Measurements from ENCODE around the gene CYB5R3. TPM values are rescaled to one million over a fixed set of nuclear protein-coding genes. Genes with fewer than 3 reads are reported as not detected.
"Not testable (repeated sequence)": the region's sequence is repeated elsewhere in the genome, so short reads cannot be mapped to it uniquely, and the experiment has no call there.

The CYB5R3 gene
- total RNA-seq, 1 donor from 2014 or later, result 87.3 TPM

DNA sequence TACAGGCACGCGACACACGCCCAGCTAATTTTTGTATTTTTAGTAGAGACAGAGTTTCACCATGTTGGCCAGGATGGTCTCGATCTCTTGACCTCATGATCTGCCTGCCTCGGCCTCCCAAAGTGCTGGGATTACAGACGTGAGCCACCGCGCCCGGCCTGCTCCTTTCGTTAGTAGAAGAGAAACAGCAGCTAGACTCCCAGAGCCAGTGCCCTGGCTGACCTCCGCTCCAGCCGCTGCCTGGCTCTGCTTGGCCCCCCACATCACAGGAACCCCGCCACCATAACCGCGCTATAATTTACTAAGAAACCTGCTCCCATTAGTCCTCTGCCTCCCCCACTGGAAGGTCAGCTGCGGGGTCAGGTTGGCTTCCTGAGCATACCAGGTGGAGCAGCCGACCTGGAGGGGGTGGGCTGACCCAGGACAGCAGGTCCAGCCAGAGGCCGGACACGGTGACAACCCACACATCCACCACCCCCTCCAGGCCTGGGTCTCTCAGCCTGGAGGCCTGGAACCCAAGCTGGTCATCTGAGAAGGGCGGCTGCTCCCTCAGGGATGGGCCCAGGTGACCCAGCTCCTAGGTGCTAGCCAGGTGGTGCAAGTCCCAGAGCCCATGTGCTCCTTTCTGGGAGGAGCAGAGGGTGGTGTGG lies 27.0 kb downstream of the CYB5R3 start:
- H3K9me3 Mint-ChIP-seq, result no peaks in the 10 kb centered on the region
- no peaks in the 10 kb centered on the region for H3K27me3 Mint-ChIP-seq (ENCODE audit: low read depth)
- DNase-seq (ENCODE audit: low spot score), result no peak
- intact Hi-C loops (cut with micrococcal nuclease), result no loop called here
- H3K4me1 Mint-ChIP-seq (ENCODE audit: low read depth), result no peaks in the 10 kb centered on the region
- H3K36me3 Mint-ChIP-seq (ENCODE audit: low read depth), result peaks cover 21% of the 10 kb centered on the region
- H3K4me3 Mint-ChIP-seq (ENCODE audit: low read depth), result no peak overlapping the region
- H3K27ac Mint-ChIP-seq, result no peak overlapping the region

- Mint-ChIP-seq H3K4me3 (ENCODE audit: low read depth) (no peak overlapping the region), H3K4me1 (ENCODE audit: low read depth) (no peaks in the 10 kb centered on the region), H3K36me3 (ENCODE audit: low read depth) (peaks cover 19% of the 10 kb centered on the region), H3K27me3 (ENCODE audit: low read depth) (no peaks in the 10 kb centered on the region), H3K9me3 (no peaks in the 10 kb centered on the region), H3K27ac (no peak overlapping the region)
- DNase-seq (ENCODE audit: low spot score), result peak; percentile 43
- intact Hi-C loops (cut with micrococcal nuclease), result no loop called here
Observed at GRCh38 chr22:42621505-42622002, 27.6 kb downstream of the CYB5R3 start.

- intact Hi-C loops (cut with micrococcal nuclease), result no loop called here
- Mint-ChIP-seq H3K36me3 (ENCODE audit: low read depth) (peaks cover 12% of the 10 kb centered on the region), H3K27ac (no peak overlapping the region), H3K27me3 (ENCODE audit: low read depth) (no peaks in the 10 kb centered on the region), H3K4me1 (ENCODE audit: low read depth) (peaks cover 7% of the 10 kb centered on the region), H3K4me3 (ENCODE audit: low read depth) (no peak overlapping the region), H3K9me3 (no peaks in the 10 kb centered on the region)
- no peak for DNase-seq (ENCODE audit: low spot score)
Observed at GRCh38 chr22:42620084-42620483, 29.1 kb downstream of the CYB5R3 start.

DNA sequence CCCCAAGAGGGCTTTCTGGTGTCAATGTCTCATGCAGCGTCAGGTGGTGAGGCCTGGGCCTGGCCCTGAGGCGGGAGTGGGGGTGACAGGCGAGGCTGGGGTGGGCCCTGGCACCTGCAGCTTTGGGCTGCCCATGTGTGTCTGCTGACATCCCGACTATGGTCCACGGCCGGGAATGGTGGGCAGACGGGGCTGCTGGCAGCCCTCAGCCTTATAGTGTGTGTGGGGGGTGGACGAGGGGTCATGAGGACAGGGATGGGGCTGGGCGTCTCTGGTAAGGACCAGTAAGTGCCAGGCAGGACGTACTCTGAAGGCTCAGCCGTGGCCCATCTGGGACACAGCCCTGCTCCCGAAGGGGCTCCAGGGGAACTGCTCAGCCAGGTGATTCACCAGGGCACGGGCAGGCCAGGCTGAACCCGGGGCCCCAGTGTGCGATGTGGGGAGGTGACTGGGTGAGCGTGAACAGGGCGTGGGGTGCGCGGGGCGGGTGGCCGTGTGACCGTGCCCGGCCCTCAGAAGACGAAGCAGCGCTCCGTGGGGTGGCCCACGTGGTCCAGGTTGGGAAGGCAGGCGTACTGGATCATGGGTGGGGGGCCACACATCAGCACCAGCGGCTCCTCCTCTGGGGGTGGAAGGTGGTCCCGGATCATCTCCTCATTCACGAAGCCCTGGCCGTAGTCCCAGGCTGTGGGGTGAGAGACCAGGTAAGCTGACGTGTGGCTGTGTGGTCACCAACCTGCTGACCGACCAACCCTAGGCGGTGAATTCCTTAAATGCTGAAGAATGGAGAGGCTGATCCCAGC lies 29.7 kb downstream of the CYB5R3 start:
- peaks cover 7% of the 10 kb centered on the region for H3K4me1 Mint-ChIP-seq (ENCODE audit: low read depth)
- H3K9me3 Mint-ChIP-seq, result no peaks in the 10 kb centered on the region
- no peak for DNase-seq (ENCODE audit: low spot score)
- intact Hi-C loops (cut with micrococcal nuclease), result no loop called here
- peaks cover 12% of the 10 kb centered on the region for H3K36me3 Mint-ChIP-seq (ENCODE audit: low read depth)
- H3K27me3 Mint-ChIP-seq (ENCODE audit: low read depth), result no peaks in the 10 kb centered on the region
- no peak overlapping the region for H3K4me3 Mint-ChIP-seq (ENCODE audit: low read depth)
- H3K27ac Mint-ChIP-seq, result no peak overlapping the region

DNA sequence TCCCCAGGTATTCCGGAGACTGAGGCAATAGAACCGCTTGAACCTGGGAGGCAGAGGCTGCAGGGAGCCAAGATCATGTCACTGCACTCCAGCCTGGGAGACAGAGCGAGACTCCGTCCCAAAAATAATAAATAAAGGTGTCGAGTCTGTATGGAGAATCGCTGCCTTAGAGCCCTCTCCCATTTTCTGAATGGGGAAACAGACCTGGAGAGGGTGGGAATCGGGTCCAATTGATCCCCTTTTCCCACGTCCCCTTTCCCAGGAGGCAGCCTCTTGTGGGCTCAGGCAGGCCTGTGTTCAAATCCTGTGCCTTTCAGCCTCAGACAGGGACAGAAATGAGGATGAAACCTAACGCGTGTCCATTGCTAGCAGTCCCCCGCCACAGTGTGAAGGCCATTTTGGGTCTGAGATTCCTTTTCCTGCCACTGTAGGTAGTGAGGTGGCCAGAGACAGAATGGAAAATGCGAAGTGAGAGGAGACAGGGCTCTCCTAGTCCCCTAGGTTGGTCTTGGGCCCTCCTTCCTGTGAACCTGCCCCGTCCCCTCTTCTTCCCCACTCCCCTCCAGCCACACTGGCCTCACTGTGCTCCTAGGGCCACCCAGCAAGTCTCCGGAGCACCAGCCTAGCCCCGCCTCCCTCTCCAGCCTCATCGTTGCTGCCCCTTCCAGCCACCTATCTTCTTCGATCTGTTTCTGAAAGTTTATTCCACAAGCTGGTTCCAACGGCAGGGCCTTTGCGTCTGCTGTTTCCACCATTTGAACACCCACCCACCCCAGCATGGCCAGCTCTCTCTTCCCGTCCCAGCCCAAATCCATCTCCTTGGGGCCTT lies 31.8 kb downstream of the CYB5R3 start:
- no peak overlapping the region for H3K4me3 Mint-ChIP-seq (ENCODE audit: low read depth)
- peaks cover 24% of the 10 kb centered on the region for H3K36me3 Mint-ChIP-seq (ENCODE audit: low read depth)
- H3K9me3 Mint-ChIP-seq, result no peaks in the 10 kb centered on the region
- intact Hi-C loops (cut with micrococcal nuclease), result no loop called here
- DNase-seq (ENCODE audit: low spot score), result no peak
- H3K27ac Mint-ChIP-seq, result peak overlapping the region; percentile 57
- no peaks in the 10 kb centered on the region for H3K27me3 Mint-ChIP-seq (ENCODE audit: low read depth)
- H3K4me1 Mint-ChIP-seq (ENCODE audit: low read depth), result peaks cover 20% of the 10 kb centered on the region

DNA sequence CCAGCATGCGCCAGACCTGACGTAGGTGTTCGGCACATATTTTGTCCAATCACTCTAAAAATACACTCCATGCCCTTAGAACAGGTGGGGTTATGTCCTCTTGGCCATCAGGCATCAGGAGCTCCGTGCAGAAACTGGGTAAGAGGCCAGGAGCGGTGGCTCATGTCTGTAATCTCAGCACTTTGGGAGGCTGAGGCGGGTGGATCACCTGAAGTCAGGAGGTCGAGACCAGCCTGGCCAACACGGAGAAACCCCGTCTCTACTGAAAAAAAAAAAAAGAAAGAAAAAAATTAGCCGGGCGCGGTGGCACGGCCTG lies 33.4 kb downstream of the CYB5R3 start:
- peak overlapping the region; percentile 99 for H3K27ac Mint-ChIP-seq
- H3K9me3 Mint-ChIP-seq; DNase-seq (ENCODE audit: low spot score); H3K27me3 Mint-ChIP-seq (ENCODE audit: low read depth): not testable (repeated sequence)
- peak overlapping the region; percentile 93 for H3K4me3 Mint-ChIP-seq (ENCODE audit: low read depth)
- intact Hi-C loops (cut with micrococcal nuclease), result loop anchor here (1.0 to 2.0 kb wide), 3 partner anchors 33 to 525 kb away; partner anchors contain the start of genes CYB5R3, NDUFA6 and TTLL1
- peaks cover 30% of the 10 kb centered on the region for H3K4me1 Mint-ChIP-seq (ENCODE audit: low read depth)
- H3K36me3 Mint-ChIP-seq (ENCODE audit: low read depth), result peaks cover 32% of the 10 kb centered on the region

DNA sequence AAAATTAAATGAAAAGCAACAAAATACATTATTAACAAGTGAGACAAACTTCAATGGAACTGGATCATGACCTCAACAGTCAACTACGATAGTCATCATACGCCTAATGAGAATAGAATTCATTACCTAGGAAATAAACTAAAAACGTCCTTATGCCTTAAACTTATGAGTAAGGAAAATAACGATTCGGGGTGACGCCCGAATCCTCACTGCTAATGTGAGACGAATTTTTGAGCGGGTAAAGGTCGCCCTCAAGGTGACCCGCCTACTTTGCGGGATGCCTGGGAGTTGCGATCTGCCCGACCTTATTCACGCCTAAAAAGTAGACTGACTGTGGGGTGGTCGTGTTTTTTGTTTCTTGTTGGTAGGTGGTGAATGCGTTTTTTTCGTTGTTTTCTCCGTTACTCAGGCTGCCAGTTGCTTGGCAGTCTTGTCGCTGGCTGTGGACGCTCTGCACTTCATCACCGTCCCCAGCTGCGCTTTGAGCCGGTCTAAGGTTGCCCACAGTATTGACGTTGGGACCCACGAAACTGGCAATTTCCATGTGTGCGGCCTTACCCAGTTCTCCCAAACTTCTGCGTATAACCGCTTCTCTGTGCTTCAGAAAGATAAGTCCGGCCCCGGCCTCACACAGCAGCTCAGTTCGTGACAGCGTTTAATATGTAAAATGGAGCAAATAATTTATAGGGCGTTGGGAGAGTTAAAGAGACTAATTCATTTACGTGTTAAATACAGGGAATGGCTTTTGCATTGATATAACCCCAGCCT lies 33.9 kb downstream of the CYB5R3 start:
- peak; percentile 89 for DNase-seq (ENCODE audit: low spot score)
- Mint-ChIP-seq H3K27me3 (ENCODE audit: low read depth) (no peaks in the 10 kb centered on the region), H3K4me3 (ENCODE audit: low read depth) (peak overlapping the region; percentile 93), H3K36me3 (ENCODE audit: low read depth) (peaks cover 36% of the 10 kb centered on the region), H3K27ac (peak overlapping the region; percentile 99), H3K9me3 (no peaks in the 10 kb centered on the region), H3K4me1 (ENCODE audit: low read depth) (peaks cover 32% of the 10 kb centered on the region)
- intact Hi-C loops (cut with micrococcal nuclease), result loop anchor here (1.0 to 2.0 kb wide), 3 partner anchors 34 to 524 kb away; partner anchors contain the start of genes CYB5R3, NDUFA6 and TTLL1

GRCh38 chr22:42614312-42615091 lies 34.7 kb downstream of the CYB5R3 start, which contains the start of gene POLDIP3:
TSS of gene POLDIP3 (minus strand) at chr22:42614883. CDS start at chr22:42614857, 26 bp downstream.
- peak within 1 kb of the TSS; percentile 95 for H3K4me3 Mint-ChIP-seq (ENCODE audit: low read depth)
- H3K4me1 Mint-ChIP-seq (ENCODE audit: low read depth), result peaks cover 35% of the 10 kb centered on the region
- peak within 1 kb of the TSS; percentile 99 for H3K27ac Mint-ChIP-seq
- no peaks in the 10 kb centered on the region for H3K9me3 Mint-ChIP-seq
- intact Hi-C loops (cut with micrococcal nuclease), result loop anchor here (1.0 to 2.0 kb wide), 3 partner anchors 34 to 524 kb away; partner anchors contain the start of genes CYB5R3, NDUFA6 and TTLL1
- peak; percentile 97 for DNase-seq (ENCODE audit: low spot score)
- peaks cover 40% of the 10 kb centered on the region for H3K36me3 Mint-ChIP-seq (ENCODE audit: low read depth)
- no peaks in the 10 kb centered on the region for H3K27me3 Mint-ChIP-seq (ENCODE audit: low read depth)

GRCh38 chr22:42613872-42614301 lies 35.3 kb downstream of the CYB5R3 start:
- Mint-ChIP-seq H3K4me1 (ENCODE audit: low read depth) (peaks cover 39% of the 10 kb centered on the region), H3K27ac (peak overlapping the region; percentile 98), H3K4me3 (ENCODE audit: low read depth) (peak overlapping the region; percentile 95), H3K9me3 (no peaks in the 10 kb centered on the region), H3K27me3 (ENCODE audit: low read depth) (no peaks in the 10 kb centered on the region), H3K36me3 (ENCODE audit: low read depth) (peaks cover 39% of the 10 kb centered on the region)
- intact Hi-C loops (cut with micrococcal nuclease), result loop anchor here (2.0 kb wide), 2 partner anchors 35 to 523 kb away; partner anchors contain the start of genes CYB5R3 and NDUFA6
- DNase-seq (ENCODE audit: low spot score), result no peak

DNA sequence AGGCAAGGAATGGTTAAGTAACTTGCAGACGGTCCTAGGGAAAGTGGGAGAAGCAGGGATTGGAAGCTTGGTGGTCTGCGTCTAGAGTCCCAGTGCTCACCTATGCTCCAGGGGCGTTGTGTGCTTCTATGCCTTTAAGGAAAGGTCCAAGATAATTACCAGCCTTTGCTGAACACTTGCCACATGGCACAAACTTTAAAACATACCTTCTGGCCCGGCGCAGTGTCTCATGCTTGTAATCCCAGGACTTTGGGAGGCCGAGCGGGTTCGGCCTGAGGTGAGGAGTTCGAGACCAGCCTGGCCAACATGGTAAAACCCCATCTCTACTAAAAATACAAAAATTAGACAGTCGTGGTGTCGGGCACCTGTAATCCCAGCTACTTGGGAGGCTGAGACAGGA lies 36.9 kb downstream of the CYB5R3 start:
- Mint-ChIP-seq H3K9me3 (no peaks in the 10 kb centered on the region), H3K27me3 (ENCODE audit: low read depth) (no peaks in the 10 kb centered on the region), H3K4me1 (ENCODE audit: low read depth) (peaks cover 43% of the 10 kb centered on the region), H3K36me3 (ENCODE audit: low read depth) (peaks cover 41% of the 10 kb centered on the region), H3K4me3 (ENCODE audit: low read depth) (peak overlapping the region; percentile 13), H3K27ac (no peak overlapping the region)
- intact Hi-C loops (cut with micrococcal nuclease), result no loop called here
- DNase-seq (ENCODE audit: low spot score), result no peak

DNA sequence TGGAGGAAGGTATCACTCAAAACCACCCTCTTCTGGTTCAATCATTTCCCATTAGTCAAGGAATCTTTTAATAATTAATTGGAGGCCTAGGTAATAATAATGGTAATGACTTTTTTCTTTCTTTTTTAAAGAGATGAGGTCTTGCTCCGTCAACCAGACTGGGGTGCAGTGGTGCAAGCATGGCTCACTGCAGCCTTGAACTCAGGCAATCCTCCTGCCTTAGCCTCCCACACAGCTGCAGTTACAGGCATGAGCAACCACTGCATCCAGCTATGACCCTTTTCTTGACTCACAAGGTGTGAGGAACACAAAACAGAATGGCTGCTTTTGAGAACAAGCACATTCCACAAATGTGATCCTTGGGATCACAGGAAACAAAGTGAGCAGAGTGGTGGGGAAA lies 38.1 kb downstream of the CYB5R3 start:
- H3K9me3 Mint-ChIP-seq, result no peaks in the 10 kb centered on the region
- peaks cover 49% of the 10 kb centered on the region for H3K36me3 Mint-ChIP-seq (ENCODE audit: low read depth)
- no peak for DNase-seq (ENCODE audit: low spot score)
- H3K4me3 Mint-ChIP-seq (ENCODE audit: low read depth), result peak overlapping the region; percentile 7
- intact Hi-C loops (cut with micrococcal nuclease), result no loop called here
- no peaks in the 10 kb centered on the region for H3K27me3 Mint-ChIP-seq (ENCODE audit: low read depth)
- no peak overlapping the region for H3K27ac Mint-ChIP-seq
- H3K4me1 Mint-ChIP-seq (ENCODE audit: low read depth), result peaks cover 43% of the 10 kb centered on the region

Measured in activated T-helper 2 cell treated with anti-CD3 and anti-CD28 coated beads, Interferon-gamma antibody, Interleukin-2, Interleukin-4, amounts not matched to agents 10 μg/mL and 5 μg/mL and 100 μg/mL, durations not matched to agents 14 hours and 24 hours and 36 hours (primary cell).